HTR-8/SVneo (cell line): Measurements from ENCODE around the gene FMNL2.

Source experiments
- DNase-seq: peaks from one replicate; pipeline ENCODE4 v3.0.0; 2011; ENCODE audit warnings: low spot score, mixed read lengths; ENCODE audit not compliant: insufficient read length
- FAIRE-seq: peaks from 2 replicates; lab custom pipeline; 2011; peaks lifted over from hg19 to GRCh38; lab: Jason Lieb, UNC

Gene FMNL2

DNA sequence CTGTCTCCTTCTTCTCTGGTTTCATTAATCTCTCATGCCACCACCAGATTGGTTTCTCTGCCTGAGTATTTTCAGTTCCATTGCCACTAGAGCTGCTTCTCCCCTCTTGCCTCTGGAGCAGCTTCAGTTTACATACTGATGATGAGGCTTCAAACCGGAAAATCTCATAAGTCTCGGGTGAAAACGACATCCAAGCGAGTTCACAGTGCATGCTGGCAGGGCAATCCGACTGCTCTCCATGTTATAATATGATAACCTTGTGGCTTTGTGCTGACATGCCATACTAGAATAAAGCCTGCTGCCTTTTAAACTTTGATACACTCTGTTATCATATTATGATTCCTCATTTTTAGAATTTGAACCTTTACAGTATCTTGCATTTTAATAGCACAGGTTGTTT lies 228.8 kb downstream of the FMNL2 start:
- DNase-seq (no peak), FAIRE-seq (no peak)

DNA sequence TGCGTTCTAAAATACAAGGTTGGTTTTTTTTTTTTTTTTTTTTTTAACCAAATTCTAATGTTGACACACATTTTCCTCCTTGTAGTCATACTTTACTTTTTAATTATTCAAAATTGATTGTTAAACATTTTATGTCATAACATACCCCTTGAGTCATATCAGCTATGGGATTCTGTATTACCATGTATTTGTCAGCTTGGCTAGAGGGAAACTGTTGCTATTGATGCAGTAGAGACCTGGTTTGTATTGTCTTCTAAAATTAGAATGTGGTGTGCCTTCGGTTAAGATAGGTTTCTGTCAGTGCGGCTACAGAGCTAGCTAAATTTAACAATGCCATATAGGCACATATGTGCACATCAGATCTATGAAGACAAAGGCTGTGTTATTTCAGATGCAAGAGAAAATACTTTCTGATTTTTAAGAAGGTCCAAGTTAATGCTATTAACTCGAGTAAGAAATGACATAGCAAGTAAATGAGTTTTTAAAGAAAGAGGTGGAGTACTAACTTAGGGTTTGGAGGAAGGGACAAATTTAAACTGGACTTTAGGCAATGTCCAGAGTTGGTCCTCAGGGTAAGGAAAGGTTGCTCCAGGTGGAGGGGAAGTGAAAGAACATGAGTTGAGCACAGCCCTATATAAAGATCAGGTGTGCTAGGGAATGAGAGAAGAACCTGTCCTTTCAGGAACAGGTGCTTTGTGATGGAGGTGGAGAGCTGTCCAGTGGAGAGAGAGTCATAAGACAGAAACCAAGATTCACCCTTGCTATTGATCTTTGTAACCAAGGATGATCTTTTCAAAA lies 230.0 kb downstream of the FMNL2 start:
- no peak for FAIRE-seq
- no peak for DNase-seq

DNA sequence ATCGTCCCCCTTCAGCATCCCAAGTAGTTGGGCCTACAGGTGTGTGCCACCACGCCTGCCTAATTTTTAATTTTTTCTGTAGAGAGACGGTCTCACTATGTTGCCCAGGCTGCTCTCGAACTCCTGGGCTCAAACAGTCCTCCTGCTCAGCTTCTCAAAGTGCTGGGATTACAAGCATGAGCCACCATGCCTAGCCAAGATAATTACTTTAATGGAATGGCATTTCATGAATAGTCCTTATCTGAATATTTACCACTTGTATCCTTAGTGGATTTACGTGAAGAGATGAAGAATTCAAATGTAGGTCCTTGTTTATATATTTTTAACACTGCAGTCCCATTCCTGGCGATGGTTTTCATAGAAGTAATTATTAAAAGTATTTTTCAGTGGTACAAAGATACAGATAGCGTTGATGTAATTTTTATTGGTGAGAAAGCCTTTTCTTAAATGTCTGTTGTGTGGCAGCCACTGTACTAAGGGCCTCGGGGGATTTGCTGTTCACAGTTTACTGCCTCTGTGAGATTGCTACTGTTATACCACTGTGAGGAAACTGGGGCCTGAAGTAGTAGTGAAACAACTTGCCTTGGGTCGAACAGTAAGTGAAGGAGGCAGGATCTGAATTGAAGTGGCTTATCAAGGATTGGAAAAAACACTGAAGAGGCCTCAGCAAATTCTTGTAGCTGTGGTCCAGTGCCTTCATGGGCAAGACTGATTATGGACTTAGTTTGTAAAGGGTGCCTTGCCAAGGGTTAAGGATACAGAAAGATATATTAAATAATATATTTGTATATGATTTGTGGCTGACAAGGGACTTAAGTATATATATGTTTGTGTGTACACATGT lies 231.1 kb downstream of the FMNL2 start:
- no peak for FAIRE-seq

DNA sequence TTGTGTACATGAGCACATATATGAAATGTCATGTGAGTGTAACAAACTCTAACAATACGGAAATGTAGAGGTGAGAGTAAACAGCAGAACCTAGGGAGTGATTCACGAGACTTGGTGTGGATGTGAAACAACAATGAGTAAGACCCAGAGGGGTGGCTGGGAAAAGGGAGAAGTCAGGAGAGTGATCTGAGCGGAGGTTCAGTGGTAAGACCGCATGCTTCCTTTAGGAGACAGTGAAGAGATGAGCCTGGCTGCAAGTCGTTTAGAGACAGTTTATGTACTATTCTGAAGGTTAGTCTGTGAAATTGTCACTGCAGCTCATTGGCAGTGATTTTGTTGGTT lies 231.7 kb downstream of the FMNL2 start:
- FAIRE-seq (no peak), DNase-seq (no peak)

More for the DNA sequence above, 231.1 kb downstream of the FMNL2 start:
- no peak for DNase-seq

DNA sequence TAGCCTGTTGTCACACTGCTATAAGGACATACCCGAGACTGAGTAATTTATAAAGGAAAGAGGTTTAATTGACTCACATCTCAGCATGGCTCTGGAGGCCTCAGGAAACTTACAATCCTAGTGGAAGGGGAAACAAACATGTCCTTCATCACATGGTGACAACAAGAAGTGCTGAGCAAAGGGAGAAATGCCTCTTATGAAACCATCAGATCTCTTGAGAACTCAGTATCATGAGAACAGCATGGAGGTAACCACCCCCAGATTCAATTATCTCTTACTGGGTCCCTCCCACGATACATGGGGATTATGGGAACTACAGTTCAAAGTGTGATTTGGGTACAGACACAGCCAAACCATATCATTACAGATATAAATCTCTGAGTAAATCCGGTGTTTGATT lies 233.6 kb downstream of the FMNL2 start:
- DNase-seq (no peak), FAIRE-seq (no peak)

DNA sequence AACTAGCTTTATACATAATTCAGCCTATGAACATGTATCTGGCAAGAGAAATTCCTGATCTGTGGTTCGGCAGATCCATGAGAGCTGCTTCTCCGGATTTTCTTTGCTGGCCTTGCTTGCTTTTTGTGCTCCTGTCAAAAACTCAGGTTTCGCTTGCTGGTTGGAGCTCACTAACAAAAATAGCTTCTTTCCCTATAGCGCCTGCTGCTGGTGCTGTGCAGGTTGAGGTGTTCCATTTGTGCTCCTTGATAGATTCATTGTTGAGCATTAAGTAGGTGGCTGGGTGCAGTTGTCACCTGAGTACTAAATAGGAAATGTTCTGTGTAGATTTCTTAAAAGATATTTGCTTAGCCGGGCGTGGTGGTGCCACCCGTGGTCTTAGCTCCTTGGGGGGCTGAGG lies 234.2 kb downstream of the FMNL2 start:
- DNase-seq (no peak), FAIRE-seq (no peak)

DNA sequence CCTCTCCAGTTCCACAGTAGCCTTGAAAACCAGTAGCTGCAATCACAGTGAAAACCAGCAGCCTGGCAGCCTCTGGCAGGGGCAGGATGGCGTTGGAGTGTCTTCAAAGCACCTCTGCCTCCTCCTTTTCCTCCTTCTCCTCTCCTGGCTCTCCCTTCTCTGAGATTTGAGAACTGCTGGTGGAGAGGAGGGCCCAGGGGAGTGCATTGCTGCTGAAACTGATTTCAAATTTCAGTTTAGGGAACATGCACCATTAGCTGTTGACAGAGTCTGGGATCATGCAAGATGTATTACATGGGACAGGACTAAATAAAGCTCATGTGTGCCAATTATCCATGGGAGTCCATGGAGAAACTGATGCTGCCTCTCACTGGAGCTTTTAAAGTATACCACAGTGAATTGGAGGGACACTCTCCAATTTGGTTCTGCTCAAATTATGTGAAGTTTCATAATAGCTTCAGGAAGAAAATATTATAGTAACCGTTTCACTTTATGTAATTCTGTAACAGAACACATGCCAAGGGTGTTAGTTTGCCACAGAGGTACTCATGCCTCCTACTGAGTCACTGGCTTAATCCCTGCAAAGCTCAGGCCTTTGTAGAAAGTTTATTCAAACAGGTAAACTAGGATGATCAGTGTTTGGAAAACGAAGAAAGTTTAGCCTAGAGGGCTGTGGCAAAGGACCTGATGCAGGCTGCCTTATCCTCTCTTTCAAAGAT lies 236.2 kb downstream of the FMNL2 start:
- DNase-seq (no peak), FAIRE-seq (no peak)

DNA sequence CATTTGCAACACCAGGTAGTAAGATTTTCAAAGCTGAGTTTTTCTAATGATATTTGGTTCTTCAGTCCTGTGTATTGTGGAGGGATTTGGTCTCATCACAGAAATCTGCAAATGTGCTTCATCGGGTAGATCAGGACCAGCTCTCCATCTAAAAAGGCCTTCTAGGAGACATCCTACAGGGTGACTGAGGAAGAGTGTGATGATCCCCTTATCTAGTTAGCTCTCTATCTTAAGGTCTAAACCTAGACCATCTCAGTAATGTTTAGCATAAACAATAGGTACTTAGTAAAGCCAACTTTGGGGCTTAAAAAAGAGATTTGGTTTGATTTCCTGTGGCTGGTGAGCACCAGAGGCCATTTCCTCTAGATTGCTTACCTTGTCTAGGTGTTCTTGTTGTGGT lies 237.1 kb downstream of the FMNL2 start:
- FAIRE-seq (no peak), DNase-seq (no peak)

DNA sequence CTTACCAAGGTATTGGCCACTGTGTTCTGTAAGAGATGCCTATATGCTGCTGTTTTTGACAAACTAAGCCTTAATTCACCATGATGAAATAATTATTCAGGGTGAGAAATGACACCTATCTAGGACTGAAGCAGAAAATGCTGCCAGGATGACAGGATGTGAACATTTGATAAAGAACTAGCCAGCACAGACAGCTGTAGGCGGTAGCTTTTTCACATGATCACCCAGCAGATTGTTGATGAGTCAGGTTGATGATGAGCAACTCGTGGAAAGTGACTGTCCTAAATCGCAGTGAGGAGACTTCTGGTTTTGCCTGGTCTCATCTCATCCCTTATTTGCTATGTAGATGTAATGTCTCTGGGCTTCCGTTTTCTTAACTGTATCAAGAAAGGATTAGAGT lies 238.2 kb downstream of the FMNL2 start:
- DNase-seq (peak; percentile 62), FAIRE-seq (peak; percentile 46)

DNA sequence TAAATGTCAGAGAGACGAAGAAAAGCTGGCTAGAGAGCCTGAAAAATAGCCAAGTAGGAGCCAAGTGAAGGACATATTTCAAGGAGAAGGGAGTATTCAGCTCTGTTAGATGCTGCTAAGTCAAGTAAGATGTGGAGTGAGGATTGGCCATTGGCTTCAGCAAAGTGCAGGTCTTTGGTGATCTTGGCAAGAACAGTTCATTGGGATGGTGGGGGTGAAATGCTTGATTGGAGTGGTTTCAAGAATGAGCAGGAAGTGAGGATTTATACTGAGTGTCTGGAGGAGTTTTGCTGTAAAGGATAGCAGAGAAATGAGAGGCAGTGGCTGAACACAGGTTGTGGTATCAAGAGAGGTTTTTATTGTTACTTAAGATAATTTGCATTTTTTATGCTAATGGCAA lies 242.6 kb downstream of the FMNL2 start:
- FAIRE-seq (peak; percentile 20), DNase-seq (no peak)

DNA sequence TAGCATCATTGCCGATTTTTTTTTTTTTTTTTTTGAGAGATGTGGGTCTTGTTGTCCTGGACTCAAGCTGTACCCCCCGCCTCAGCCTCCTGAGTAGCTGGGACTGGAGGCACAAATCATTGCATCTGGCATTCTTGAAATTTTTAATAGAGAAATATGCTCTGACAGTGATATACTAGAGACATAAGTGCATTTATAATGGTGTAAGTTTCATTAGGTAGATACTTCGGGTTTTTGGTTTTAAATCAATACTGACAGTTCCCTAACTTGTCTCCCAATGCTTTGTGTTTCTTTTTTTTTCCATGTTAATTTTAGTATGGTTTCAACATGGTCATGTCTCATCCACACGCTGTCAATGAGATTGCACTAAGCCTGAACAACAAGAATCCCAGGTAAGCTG lies 243.6 kb downstream of the FMNL2 start:
- DNase-seq (no peak), FAIRE-seq (no peak)

DNA sequence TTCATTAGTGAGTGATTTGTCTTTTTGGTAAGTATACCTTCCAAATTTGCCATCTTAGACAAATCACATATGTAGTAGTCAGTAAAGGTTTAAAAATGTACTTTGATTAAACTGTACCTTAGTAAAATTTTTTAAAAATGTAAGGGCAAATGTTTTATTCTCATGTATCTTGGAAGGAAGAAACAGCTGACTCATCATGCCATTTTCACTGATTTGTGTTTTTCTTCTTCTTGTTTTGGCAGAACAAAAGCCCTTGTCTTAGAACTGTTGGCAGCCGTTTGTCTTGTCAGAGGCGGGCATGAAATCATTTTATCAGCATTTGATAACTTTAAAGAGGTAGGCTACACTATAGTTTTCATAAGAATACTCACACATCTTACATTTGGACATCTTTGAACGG lies 245.7 kb downstream of the FMNL2 start:
- no peak for DNase-seq
- no peak for FAIRE-seq

DNA sequence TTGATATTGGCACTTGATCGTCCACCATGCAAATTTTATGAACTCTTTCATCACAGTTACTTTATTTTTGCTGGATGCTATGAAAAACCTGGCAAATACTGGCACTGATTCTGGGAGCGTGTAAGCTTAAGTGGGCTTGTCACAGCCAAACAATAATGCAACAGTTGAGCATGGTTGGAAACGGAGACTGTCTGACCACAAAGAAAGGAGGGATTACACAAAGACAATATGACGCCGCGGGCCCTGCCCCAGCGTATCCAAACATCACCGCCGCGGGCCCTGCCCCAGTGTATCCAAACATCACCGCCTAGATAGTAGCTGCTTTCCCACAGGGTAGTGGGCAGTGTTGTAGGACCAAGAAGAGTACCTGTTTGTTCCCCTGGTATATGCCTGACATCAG lies 246.4 kb downstream of the FMNL2 start:
- FAIRE-seq (no peak), DNase-seq (no peak)

DNA sequence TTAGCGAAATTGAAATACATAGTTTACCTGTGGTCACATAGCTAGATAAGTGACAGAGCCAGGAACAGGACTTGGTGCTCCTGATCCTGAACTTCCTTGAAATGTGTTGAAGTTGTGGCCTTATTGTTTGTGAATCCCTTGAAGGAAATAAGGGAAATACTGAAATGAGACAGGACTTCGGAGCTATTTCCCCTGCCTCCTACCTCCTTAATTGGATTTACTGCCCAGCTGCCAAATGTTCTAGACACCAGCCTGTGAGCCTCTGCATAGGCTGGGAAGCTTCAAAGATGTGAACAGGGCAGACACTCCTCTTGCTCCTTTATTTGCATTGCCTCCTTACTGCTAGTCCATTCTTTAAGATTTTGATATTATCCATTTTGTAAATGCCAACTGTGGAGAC lies 247.1 kb downstream of the FMNL2 start:
- no peak for DNase-seq
- FAIRE-seq, result no peak

DNA sequence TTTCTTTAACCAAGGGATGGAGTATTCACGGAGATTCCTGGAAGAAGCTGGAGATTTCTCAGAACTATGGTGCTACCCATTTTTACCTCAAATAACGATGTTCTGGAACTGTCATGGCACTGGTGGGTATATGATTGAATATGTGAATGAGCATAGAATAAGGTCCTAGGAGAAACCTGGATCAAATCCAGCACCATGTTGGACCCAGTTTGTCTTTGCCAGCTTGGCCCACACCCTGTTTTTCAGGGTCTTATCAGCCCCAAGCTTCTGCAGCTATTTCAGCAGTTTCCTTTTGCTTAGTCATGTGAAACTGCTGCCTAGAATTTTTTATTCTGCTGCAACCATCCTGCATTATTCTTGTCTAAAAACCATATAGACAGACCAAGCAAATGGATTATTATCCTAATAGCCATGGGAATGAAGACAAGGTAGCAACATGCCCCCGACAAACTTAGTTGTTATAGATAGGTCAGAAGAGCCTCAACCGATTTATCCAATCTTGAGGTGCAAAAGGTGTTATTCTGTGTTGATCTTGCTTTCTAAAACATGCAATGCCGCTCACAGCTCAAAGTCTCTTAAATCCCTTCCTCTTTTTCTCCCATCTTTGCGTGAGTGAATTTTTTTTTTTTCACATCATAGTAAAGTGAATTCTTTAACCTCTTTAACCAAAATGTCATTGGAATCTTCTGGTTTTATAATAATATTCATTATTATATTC lies 248.7 kb downstream of the FMNL2 start:
- FAIRE-seq (no peak), DNase-seq (no peak)

DNA sequence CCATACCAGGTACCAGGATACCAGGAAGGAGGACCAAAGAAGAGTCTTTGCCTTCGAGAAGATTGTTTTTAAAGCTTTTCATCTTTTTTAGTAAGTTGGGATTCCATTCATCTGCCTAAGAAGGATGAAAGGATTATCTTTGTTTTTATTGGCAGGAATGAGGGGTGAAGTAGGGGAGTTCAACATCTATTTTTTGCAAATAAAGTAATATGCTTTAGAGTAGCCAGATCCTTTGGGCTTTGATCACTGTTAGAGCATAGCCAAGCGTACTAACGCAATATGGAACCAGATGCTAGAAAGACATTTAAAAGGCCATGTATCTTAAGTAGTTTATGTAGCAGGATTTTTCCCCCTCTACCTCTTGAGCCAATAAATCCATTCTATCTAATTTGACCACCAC lies 249.3 kb downstream of the FMNL2 start:
- no peak for DNase-seq
- FAIRE-seq, result no peak

DNA sequence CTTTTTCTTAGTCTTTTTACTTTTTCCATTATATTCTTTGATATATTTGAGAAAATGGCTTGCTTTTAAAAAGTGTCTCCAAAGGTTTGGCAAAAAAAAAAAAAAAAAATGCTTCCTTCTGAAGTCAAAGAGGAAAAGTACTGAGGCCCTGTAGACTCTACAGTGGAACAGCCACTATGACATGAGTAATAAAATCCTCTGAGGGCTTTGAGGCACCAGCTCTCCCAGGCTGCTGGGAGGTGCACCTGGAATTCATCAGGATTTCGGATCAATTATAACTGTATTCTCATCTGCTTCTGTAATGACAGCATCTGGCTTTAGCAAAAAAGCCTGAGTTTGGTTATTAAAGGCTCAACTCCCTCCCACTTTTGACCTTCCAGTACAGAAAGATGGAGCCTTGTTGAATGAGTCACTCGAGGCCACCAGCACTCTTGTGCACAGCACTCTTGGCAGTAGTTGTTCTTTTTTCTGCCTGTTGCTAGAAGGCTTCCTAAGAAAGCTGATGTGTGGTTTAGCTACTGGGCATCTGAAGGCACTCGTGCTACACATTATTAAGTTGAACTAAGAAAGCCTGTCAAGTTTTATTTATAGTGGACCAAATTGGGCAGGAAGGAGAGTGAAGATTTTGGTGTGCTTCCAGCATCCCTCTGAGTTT lies 251.0 kb downstream of the FMNL2 start:
- DNase-seq, result peak; percentile 48
- FAIRE-seq, result peak; percentile 31

DNA sequence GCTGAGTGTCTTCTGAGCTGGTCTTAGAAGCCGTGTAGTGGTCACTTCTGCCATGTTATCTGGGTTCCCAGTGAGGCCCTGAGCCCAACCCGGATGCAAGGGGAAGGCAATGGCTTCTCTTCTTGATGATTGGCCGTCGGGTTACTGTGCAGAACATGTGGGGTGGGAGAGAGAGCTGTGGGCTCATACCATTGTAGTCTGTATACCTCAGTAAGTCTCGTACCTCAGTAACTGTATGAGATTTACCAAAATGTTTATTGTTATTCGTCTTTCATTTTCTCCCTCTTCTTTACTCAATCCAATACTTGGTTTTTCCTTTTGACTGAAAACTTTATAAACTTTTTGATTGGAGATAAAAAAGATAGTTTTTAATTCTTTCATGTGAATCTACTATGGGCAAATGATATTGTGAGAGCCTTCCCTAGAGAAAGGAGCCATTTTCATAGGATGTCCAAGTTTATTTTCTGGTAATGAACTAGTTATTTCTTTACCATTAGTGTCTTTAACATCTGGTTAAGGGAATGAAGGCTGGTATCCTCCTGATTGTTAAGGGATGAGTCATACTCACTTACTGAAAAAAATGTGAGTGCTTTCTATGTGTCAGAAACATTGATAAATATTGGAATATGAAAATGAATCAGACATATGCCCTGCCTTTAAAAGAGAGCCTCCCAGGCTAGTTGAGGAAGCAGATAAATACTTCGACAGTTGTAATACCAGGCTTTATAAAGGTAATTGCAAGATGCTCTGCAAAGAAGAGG lies 252.4 kb downstream of the FMNL2 start:
- peak; percentile 21 for DNase-seq
- no peak for FAIRE-seq

DNA sequence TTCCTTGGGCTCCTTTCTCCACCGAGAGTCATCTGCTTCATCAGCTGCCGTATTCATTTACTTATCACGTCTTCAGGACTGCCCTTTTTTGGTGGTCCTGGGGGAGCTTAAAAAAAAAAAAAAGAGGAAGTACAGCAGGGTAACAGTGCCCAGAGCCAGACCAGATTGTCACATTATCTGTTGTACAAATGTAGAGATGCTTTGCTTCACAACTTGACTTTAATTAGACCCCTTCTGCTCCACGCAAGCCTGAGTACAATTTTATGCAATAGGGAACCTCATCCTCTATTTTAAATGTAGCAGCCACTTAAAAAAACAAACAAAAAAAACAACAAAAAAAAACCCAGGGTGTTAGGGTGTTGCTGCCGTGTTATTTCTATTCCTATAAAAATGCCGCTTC lies 254.0 kb downstream of the FMNL2 start:
- FAIRE-seq, result no peak
- no peak for DNase-seq
